ENCODE results near the gene RADIL. TPM values are rescaled to one million over a fixed set of nuclear protein-coding genes. Genes with fewer than 3 reads are reported as not detected.

RADIL gene
- total and polyA plus RNA-seq, 9 of the 15 experiments (the other 6 are each of a cell fraction or from before 2014, with no cell fraction given) = 0.06 to 8.1 (median 1.9) TPM; not detected in 1

GRCh38 chr7:4883372-4884144, at the start of gene RADIL (continued):
- TF ChIP-seq CHAMP1 (IDR thresholded peaks at IDR 0.05) (no peak), CXXC5 (CRISPR knock-in tag; IDR thresholded peaks at IDR 0.05) (peak; percentile 79), DMBX1 (CRISPR knock-in tag; IDR thresholded peaks at IDR 0.05; ENCODE audit: borderline replicate concordance) (no peak), TEAD4 (IDR thresholded peaks at IDR 0.05; ENCODE audit: low read length) (no peak), TEAD4 (CRISPR knock-in tag; IDR thresholded peaks at IDR 0.05; ENCODE audit: borderline replicate concordance) (no peak), MED1 (CRISPR knock-in tag; IDR thresholded peaks at IDR 0.05; ENCODE audit: borderline replicate concordance) (no peak), FOXJ3 (CRISPR knock-in tag; IDR thresholded peaks at IDR 0.05) (no peak), ZNF444 (CRISPR knock-in tag; IDR thresholded peaks at IDR 0.05) (no peak), ZHX1 (conservative IDR thresholded peaks at IDR 0.05; ENCODE audit: low read length) (no peak), THRAP3 (IDR thresholded peaks at IDR 0.05; ENCODE audit: borderline replicate concordance) (no peak), EWSR1 (IDR thresholded peaks at IDR 0.05; ENCODE audit: borderline replicate concordance, low read depth, partially characterized antibody) (no peak), XRCC5 (IDR thresholded peaks at IDR 0.05; ENCODE audit: low read depth, low read length) (peak; percentile 42; the same call in 1 of the 2 replicates), ARID2 (IDR thresholded peaks at IDR 0.05) (no peak), ZBTB5 (IDR thresholded peaks at IDR 0.05) (no peak)
- TF ChIP-seq, protein P1, sequence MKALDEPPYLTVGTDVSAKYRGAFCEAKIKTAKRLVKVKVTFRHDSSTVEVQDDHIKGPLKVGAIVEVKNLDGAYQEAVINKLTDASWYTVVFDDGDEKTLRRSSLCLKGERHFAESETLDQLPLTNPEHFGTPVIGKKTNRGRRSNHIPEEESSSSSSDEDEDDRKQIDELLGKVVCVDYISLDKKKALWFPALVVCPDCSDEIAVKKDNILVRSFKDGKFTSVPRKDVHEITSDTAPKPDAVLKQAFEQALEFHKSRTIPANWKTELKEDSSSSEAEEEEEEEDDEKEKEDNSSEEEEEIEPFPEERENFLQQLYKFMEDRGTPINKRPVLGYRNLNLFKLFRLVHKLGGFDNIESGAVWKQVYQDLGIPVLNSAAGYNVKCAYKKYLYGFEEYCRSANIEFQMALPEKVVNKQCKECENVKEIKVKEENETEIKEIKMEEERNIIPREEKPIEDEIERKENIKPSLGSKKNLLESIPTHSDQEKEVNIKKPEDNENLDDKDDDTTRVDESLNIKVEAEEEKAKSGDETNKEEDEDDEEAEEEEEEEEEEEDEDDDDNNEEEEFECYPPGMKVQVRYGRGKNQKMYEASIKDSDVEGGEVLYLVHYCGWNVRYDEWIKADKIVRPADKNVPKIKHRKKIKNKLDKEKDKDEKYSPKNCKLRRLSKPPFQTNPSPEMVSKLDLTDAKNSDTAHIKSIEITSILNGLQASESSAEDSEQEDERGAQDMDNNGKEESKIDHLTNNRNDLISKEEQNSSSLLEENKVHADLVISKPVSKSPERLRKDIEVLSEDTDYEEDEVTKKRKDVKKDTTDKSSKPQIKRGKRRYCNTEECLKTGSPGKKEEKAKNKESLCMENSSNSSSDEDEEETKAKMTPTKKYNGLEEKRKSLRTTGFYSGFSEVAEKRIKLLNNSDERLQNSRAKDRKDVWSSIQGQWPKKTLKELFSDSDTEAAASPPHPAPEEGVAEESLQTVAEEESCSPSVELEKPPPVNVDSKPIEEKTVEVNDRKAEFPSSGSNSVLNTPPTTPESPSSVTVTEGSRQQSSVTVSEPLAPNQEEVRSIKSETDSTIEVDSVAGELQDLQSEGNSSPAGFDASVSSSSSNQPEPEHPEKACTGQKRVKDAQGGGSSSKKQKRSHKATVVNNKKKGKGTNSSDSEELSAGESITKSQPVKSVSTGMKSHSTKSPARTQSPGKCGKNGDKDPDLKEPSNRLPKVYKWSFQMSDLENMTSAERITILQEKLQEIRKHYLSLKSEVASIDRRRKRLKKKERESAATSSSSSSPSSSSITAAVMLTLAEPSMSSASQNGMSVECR (CRISPR knock-in tag; IDR thresholded peaks at IDR 0.05) = no peak
